H1 (cell line): ENCODE results near the gene EEF1AKMT3. TPM values are rescaled to one million over a fixed set of nuclear protein-coding genes. Genes with fewer than 3 reads are reported as not detected.

Source experiments
- CHD1 ChIP-seq: IDR thresholded peaks from 2 replicates; pipeline ENCODE4 v1.6.1; 2012; ENCODE audit warnings: low read depth, low read length, improper control_type of control experiment
- CHD2 ChIP-seq: IDR thresholded peaks from 2 replicates; pipeline ENCODE4 v1.6.1; 2012; ENCODE audit warnings: low read length, improper control_type of control experiment
- CTBP2 ChIP-seq: IDR thresholded peaks from 2 replicates; pipeline ENCODE4 v1.7.0; 2011; ENCODE audit warnings: borderline replicate concordance, mild to moderate bottlenecking, moderate library complexity, mixed read lengths, low read length; ENCODE audit not compliant: insufficient read depth, insufficient read length
- GABPA ChIP-seq: IDR thresholded peaks from 2 replicates; pipeline ENCODE4 v1.6.1; 2011; ENCODE audit warnings: mild to moderate bottlenecking, low read length, moderate library complexity, borderline replicate concordance; ENCODE audit not compliant: insufficient read depth
- KDM5A ChIP-seq: fragments of 200-600 bp; IDR thresholded peaks from 2 replicates; pipeline ENCODE4 v1.7.1; 2012; ENCODE audit warnings: mild to moderate bottlenecking, low read length, inconsistent platforms, mixed read lengths
- POU5F1 ChIP-seq: IDR thresholded peaks from 2 replicates; pipeline ENCODE4 v1.6.1; 2011; ENCODE audit warnings: low read depth, mild to moderate bottlenecking, low read length, moderate library complexity
- RNF2 ChIP-seq: fragments of 200-900, 300-1000 bp; sonication (generic); IDR thresholded peaks from 2 replicates; pipeline ENCODE4 v1.7.1; 2016; ENCODE audit warnings: borderline replicate concordance, low read depth, mild to moderate bottlenecking, antibody characterized with exemption, low read length; ENCODE audit not compliant: poor library complexity, severe bottlenecking; ENCODE audit errors: missing control alignments
- SAP30 ChIP-seq: fragments of 300-600 bp; sonication (generic); IDR thresholded peaks from 2 replicates; pipeline ENCODE4 v1.7.1; 2012; ENCODE audit warnings: low read length, moderate library complexity, mild to moderate bottlenecking, inconsistent platforms; ENCODE audit not compliant: insufficient read depth, insufficient replicate concordance
- SIRT6 ChIP-seq: IDR thresholded peaks from one replicate; pipeline ENCODE4 v1.7.1; 2012; ENCODE audit warnings: low read length, inconsistent platforms
- SIX5 ChIP-seq: IDR thresholded peaks from 2 replicates; pipeline ENCODE4 v1.6.1; 2011; ENCODE audit warnings: mild to moderate bottlenecking, low read depth, low read length
- polyA plus RNA-seq, 7 experiments: library from polyadenylated mRNA; depleted of rRNA in 3 of 7; stranded (reverse) in 5 of 7; unstranded in 2 of 7; fragments of >200 nt in 5 of 7; fragments of 200-250 nt in 2 of 7; gene quantifications; 1 replicate in 5 of 7; 2 replicates in 1 of 7; 4 replicates in 1 of 7; pipeline versions ENCODE4 v1.2.1 to v1.2.3, GENCODE V29; 2011 to 2013; ENCODE audit warnings: missing spikeins in 2 of 7, mixed read lengths in 2 of 7
- total RNA-seq: library from RNA; stranded (reverse); fragmentation: NEBNext Ultra II Directional; extraction: Animal tissue kit (Norgen Biotek cat#: 25700); gene quantifications from 2 replicates; pipeline ENCODE4 v1.2.1, GENCODE V29; 2021
- TF ChIP-seq, protein P1 (sequence below): fragments of 300-600 bp; sonication (generic); IDR thresholded peaks from 2 replicates; pipeline ENCODE4 v1.7.1; 2012; ENCODE audit warnings: low read length, moderate library complexity, mild to moderate bottlenecking, inconsistent platforms; ENCODE audit not compliant: insufficient replicate concordance

Gene EEF1AKMT3
- total and polyA plus RNA-seq, 2 of the 8 experiments (the other 6 are each of a cell fraction or from before 2014, with no cell fraction given) = 3.1 to 4.4 TPM

- TF ChIP-seq, protein P1, sequence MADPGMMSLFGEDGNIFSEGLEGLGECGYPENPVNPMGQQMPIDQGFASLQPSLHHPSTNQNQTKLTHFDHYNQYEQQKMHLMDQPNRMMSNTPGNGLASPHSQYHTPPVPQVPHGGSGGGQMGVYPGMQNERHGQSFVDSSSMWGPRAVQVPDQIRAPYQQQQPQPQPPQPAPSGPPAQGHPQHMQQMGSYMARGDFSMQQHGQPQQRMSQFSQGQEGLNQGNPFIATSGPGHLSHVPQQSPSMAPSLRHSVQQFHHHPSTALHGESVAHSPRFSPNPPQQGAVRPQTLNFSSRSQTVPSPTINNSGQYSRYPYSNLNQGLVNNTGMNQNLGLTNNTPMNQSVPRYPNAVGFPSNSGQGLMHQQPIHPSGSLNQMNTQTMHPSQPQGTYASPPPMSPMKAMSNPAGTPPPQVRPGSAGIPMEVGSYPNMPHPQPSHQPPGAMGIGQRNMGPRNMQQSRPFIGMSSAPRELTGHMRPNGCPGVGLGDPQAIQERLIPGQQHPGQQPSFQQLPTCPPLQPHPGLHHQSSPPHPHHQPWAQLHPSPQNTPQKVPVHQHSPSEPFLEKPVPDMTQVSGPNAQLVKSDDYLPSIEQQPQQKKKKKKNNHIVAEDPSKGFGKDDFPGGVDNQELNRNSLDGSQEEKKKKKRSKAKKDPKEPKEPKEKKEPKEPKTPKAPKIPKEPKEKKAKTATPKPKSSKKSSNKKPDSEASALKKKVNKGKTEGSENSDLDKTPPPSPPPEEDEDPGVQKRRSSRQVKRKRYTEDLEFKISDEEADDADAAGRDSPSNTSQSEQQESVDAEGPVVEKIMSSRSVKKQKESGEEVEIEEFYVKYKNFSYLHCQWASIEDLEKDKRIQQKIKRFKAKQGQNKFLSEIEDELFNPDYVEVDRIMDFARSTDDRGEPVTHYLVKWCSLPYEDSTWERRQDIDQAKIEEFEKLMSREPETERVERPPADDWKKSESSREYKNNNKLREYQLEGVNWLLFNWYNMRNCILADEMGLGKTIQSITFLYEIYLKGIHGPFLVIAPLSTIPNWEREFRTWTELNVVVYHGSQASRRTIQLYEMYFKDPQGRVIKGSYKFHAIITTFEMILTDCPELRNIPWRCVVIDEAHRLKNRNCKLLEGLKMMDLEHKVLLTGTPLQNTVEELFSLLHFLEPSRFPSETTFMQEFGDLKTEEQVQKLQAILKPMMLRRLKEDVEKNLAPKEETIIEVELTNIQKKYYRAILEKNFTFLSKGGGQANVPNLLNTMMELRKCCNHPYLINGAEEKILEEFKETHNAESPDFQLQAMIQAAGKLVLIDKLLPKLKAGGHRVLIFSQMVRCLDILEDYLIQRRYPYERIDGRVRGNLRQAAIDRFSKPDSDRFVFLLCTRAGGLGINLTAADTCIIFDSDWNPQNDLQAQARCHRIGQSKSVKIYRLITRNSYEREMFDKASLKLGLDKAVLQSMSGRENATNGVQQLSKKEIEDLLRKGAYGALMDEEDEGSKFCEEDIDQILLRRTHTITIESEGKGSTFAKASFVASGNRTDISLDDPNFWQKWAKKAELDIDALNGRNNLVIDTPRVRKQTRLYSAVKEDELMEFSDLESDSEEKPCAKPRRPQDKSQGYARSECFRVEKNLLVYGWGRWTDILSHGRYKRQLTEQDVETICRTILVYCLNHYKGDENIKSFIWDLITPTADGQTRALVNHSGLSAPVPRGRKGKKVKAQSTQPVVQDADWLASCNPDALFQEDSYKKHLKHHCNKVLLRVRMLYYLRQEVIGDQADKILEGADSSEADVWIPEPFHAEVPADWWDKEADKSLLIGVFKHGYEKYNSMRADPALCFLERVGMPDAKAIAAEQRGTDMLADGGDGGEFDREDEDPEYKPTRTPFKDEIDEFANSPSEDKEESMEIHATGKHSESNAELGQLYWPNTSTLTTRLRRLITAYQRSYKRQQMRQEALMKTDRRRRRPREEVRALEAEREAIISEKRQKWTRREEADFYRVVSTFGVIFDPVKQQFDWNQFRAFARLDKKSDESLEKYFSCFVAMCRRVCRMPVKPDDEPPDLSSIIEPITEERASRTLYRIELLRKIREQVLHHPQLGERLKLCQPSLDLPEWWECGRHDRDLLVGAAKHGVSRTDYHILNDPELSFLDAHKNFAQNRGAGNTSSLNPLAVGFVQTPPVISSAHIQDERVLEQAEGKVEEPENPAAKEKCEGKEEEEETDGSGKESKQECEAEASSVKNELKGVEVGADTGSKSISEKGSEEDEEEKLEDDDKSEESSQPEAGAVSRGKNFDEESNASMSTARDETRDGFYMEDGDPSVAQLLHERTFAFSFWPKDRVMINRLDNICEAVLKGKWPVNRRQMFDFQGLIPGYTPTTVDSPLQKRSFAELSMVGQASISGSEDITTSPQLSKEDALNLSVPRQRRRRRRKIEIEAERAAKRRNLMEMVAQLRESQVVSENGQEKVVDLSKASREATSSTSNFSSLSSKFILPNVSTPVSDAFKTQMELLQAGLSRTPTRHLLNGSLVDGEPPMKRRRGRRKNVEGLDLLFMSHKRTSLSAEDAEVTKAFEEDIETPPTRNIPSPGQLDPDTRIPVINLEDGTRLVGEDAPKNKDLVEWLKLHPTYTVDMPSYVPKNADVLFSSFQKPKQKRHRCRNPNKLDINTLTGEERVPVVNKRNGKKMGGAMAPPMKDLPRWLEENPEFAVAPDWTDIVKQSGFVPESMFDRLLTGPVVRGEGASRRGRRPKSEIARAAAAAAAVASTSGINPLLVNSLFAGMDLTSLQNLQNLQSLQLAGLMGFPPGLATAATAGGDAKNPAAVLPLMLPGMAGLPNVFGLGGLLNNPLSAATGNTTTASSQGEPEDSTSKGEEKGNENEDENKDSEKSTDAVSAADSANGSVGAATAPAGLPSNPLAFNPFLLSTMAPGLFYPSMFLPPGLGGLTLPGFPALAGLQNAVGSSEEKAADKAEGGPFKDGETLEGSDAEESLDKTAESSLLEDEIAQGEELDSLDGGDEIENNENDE = no peak
- TF ChIP-seq CHD1 (no peak), CTBP2 (no peak), POU5F1 (no peak), CHD2 (no peak), SIRT6 (no peak), RNF2 (no peak), SAP30 (no peak), KDM5A (no peak), GABPA (no peak), SIX5 (no peak)
Observed at GRCh38 chr12:57796996-57797395, 24.6 kb downstream of the EEF1AKMT3 start (continued).
